Measurements from ENCODE around the gene SLC41A1.

DNA sequence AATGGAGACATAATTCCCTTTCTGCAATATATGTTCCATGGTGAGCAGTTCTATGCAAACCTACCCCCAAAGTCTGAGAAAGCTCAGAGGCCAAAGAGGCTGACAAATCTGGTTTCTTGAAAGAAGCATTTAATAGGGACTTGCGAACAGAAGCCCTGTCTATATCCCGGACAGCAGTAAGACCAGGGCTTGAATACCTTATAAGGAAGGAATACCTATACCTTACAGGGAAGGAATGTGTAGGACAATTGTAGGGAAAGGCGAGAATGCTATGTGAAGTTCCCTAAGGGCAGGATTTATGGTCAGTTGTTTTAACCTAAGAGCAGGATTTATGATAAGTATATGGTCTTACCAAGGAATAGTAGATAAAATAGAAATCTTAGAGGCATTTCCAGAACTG lies 5.0 kb upstream of the SLC41A1 start:
- TF ChIP-seq CTCF (IDR thresholded peaks at IDR 0.05) (no peak), POLR2A (IDR thresholded peaks at IDR 0.05) (no peak), EP300 (IDR thresholded peaks at IDR 0.05; ENCODE audit: low read depth) (no peak)
